SU-DHL-6 (cell line): ENCODE results near the gene STUB1.
A peak's percentile ranks its signal among the peaks of the same experiment; 100 is the strongest.

Experiments
- H2AFZ ChIP-seq: fragments of 200-600 bp; sonication (generic); 2 replicates; pipeline ENCODE4 v1.6.1; 2014; ENCODE audit warnings: low read depth, mild to moderate bottlenecking, moderate library complexity, mixed read lengths, antibody characterized with exemption, low read length; ENCODE audit not compliant: severe bottlenecking
- H3F3A ChIP-seq: fragments of 200-600 bp; shearing (Covaris generic); 2 replicates; pipeline ENCODE4 v1.6.0; 2016; ENCODE audit warnings: antibody characterized with exemption, mild to moderate bottlenecking; ENCODE audit not compliant: insufficient read depth
- H3K27ac ChIP-seq: fragments of 200-600 bp; sonication (generic); 2 replicates; pipeline ENCODE4 v1.5.1; 2016; ENCODE audit warnings: low read depth, mild to moderate bottlenecking, low read length, moderate library complexity, mixed read lengths
- H3K27me3 ChIP-seq: fragments of 200-600 bp; sonication (generic), shearing (Covaris generic); 2 replicates; pipeline ENCODE4 v1.6.0; 2014; ENCODE audit warnings: mild to moderate bottlenecking, low read length
- H3K36me3 ChIP-seq: fragments of 200-600 bp; sonication (generic); 2 replicates; pipeline ENCODE4 v1.6.1; 2014; ENCODE audit warnings: mild to moderate bottlenecking, low read length, mixed read lengths
- H3K4me2 ChIP-seq: fragments of 300-600, 200-600 bp; shearing (Covaris generic), sonication (generic); 2 replicates; pipeline ENCODE4 v1.6.0; 2014; ENCODE audit warnings: low read length, low read depth, mild to moderate bottlenecking; ENCODE audit not compliant: poor library complexity, severe bottlenecking
- H3K4me3 ChIP-seq: fragments of 200-600 bp; sonication (generic); 2 replicates; pipeline ENCODE4 v1.5.1; 2014; ENCODE audit warnings: antibody characterized with exemption, low read length, mild to moderate bottlenecking, mixed read lengths; ENCODE audit not compliant: insufficient read depth, poor library complexity, severe bottlenecking
- H3K79me2 ChIP-seq: fragments of 200-600 bp; sonication (generic); 2 replicates; pipeline ENCODE4 v1.6.1; 2014; ENCODE audit warnings: mild to moderate bottlenecking, low read length, moderate library complexity; ENCODE audit not compliant: insufficient read depth
- H3K9ac ChIP-seq: fragments of 200-600 bp; sonication (generic); 2 replicates; pipeline ENCODE4 v1.7.0; 2014; ENCODE audit warnings: mild to moderate bottlenecking, low read length
- H3K9me2 ChIP-seq: fragments of 200-600 bp; sonication (generic); replicated peaks from 2 replicates; pipeline ENCODE4 v1.6.1; 2014; ENCODE audit warnings: low read length; ENCODE audit not compliant: insufficient read depth
- H3K9me3 ChIP-seq: fragments of 200-600 bp; sonication (generic); 2 replicates; pipeline ENCODE4 v1.6.1; 2014; ENCODE audit warnings: low read length, mixed read lengths; ENCODE audit not compliant: insufficient read depth
- H4K20me1 ChIP-seq: fragments of 200-600 bp; sonication (generic); 2 replicates; pipeline ENCODE4 v1.6.1; 2014; ENCODE audit warnings: low read depth, mild to moderate bottlenecking, antibody characterized with exemption, low read length, moderate library complexity, mixed read lengths
- EZH2phosphoT487 ChIP-seq: fragments of 200-600 bp; sonication (generic), shearing (Covaris generic); conservative IDR thresholded peaks from 2 replicates; pipeline ENCODE4 v1.6.1; 2018; ENCODE audit warnings: mild to moderate bottlenecking, antibody characterized with exemption, low read length, moderate library complexity, mixed read lengths
- TF ChIP-seq, protein P1 (sequence below): fragments of 200-600 bp; sonication (generic); IDR thresholded peaks from one replicate; pipeline ENCODE4 v1.5.1; 2017; ENCODE audit warnings: antibody characterized with exemption, mild to moderate bottlenecking, low read length, moderate library complexity; ENCODE audit not compliant: insufficient read depth, poor library complexity, severe bottlenecking

Gene STUB1

DNA sequence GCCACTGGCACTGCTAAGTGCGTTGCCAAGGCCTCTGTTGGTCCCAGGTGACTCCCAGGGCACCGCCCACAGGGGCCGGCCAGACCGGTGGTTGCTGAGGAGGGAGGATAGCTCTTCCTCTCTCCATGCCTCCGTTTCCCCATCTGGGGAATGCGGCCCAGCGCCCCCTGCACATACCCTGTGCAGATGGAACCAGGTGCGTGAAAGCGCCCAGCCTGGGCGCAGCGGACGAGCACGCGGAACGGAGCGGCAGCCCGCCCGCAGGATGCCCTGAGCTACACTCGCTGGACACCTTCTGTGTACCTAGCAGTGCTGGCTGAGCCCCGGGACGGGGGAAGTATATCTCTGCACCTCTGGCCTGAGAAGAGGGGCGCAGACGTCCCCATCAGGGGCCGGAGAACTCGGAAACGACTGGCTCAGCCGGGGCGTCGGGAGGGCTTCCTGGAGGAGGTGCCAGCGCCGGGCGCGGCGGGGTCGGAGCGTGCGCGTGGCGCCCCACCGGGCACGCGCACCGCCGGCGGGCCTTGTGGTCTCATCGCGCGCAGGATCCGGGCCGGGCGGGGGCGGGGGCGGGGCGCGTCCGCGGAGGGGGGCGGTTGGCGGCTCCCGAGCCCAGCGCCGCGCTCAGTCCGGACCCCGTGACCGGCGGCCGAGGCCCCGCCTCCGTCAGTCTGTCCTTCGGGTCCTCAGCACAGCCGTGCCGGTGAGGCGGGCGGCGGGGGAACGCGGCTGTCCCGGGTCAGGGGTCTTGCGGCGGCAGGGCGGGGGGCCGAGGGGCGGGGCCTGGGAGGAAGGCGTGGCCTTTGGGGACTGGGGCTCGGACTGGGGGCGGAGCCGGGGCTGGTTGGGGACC, 46.5 kb downstream of the STUB1 start, which contains the start of the genes CCDC78 and HAGHL:
Gene CCDC78 (minus strand): TSS at position 6 of the 853 bp plus-strand sequence. CDS start 76 bp downstream, outside the sequence.
Gene HAGHL (plus strand): TSS at position 669 of the 853 bp plus-strand sequence. CDS start 404 bp downstream, outside the sequence.
- Histone ChIP-seq H3K27me3 (no peaks in the 10 kb centered on the region), H3K4me3 (peak within 1 kb of the TSS; percentile 86), H3K79me2 (no peaks in the 10 kb centered on the region), H2AFZ (no peak within 1 kb of the TSS), H3K36me3 (no peaks in the 10 kb centered on the region), H3K27ac (peak within 1 kb of the TSS; percentile 75), H4K20me1 (no peaks in the 10 kb centered on the region; the same call in 1 of the 2 replicates), H3F3A (peaks cover 20% of the 10 kb centered on the region), H3K9me2 (no peaks in the 10 kb centered on the region), H3K9ac (peak within 1 kb of the TSS; percentile 84), H3K9me3 (no peaks in the 10 kb centered on the region), H3K4me2 (peak within 1 kb of the TSS; percentile 85)
- TF ChIP-seq, protein P1, sequence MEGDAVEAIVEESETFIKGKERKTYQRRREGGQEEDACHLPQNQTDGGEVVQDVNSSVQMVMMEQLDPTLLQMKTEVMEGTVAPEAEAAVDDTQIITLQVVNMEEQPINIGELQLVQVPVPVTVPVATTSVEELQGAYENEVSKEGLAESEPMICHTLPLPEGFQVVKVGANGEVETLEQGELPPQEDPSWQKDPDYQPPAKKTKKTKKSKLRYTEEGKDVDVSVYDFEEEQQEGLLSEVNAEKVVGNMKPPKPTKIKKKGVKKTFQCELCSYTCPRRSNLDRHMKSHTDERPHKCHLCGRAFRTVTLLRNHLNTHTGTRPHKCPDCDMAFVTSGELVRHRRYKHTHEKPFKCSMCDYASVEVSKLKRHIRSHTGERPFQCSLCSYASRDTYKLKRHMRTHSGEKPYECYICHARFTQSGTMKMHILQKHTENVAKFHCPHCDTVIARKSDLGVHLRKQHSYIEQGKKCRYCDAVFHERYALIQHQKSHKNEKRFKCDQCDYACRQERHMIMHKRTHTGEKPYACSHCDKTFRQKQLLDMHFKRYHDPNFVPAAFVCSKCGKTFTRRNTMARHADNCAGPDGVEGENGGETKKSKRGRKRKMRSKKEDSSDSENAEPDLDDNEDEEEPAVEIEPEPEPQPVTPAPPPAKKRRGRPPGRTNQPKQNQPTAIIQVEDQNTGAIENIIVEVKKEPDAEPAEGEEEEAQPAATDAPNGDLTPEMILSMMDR = no peak
- no peak for TF ChIP-seq EZH2phosphoT487

DNA sequence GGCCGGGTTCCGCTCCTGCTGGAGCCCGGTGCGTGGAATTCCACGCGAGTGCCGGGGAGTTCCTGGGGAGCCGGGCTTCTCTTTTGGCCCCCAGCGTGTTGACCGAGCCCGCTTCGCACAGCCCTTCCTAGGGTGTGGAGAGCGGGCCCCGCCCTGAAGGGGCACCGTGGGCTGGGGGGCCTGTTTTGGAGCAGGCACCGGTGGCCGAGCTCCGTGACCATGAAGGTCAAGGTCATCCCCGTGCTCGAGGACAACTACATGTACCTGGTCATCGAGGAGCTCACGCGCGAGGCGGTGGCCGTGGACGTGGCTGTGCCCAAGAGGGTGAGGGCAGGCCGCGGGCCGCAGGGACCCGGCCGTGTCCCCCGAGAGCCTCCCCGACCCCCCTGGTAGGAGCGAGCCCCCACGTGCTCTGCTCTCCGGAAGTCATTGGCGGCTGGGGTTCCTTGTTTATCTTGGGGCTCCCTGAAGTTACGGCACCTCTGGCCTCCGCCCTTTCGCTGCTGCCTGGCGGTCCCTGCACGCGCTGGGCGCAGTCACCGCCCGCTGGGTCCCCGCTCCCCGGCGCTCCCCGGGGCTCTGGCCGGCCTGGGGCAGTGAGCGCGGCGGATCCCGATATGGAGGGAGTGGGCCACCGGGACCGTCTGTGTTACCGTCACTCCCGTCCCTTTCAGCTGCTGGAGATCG, 47.2 kb downstream of the STUB1 start:
- H3K36me3 ChIP-seq = no peaks in the 10 kb centered on the region
- no peaks in the 10 kb centered on the region for H4K20me1 ChIP-seq
- H3K9me2 ChIP-seq = no peaks in the 10 kb centered on the region
- H2AFZ ChIP-seq = no peak overlapping the region
- no peaks in the 10 kb centered on the region for H3K27me3 ChIP-seq
- H3K27ac ChIP-seq = peak overlapping the region; percentile 75
- H3K9me3 ChIP-seq = no peaks in the 10 kb centered on the region
- H3F3A ChIP-seq = peaks cover 20% of the 10 kb centered on the region
- peak overlapping the region; percentile 85 for H3K4me2 ChIP-seq
- no peak for TF ChIP-seq EZH2phosphoT487
- TF ChIP-seq, protein P1 = no peak
- H3K9ac ChIP-seq = peak overlapping the region; percentile 84
- peak overlapping the region; percentile 86 for H3K4me3 ChIP-seq
- H3K79me2 ChIP-seq = no peaks in the 10 kb centered on the region

DNA sequence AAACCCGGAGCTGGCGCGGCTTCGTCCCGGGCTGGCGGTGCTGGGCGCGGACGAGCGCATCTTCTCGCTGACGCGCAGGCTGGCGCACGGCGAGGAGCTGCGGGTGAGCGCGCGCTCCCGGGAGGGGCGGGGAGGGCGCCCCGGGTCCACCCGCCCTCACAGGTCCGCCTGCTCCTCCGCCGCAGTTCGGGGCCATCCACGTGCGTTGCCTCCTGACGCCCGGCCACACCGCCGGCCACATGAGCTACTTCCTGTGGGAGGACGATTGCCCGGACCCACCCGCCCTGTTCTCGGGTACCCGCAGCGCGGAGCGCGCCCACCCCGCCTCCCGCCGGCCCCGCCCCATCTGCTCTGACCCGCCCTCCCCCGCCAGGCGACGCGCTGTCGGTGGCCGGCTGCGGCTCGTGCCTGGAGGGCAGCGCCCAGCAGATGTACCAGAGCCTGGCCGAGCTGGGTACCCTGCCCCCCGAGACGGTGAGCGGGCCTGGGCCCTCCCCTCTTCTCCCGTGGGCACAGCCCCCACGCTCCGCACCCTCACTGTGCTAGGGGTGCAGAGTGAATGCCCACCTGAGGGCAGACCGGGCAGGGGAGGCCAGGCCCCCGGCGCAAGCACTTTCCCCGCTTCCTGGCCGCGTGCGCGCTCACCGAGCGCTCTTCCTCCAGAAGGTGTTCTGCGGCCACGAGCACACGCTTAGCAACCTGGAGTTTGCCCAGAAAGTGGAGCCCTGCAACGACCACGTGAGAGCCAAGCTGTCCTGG, 48.1 kb downstream of the STUB1 start:
- peak overlapping the region; percentile 75 for H3K27ac ChIP-seq

More for the DNA sequence above, 48.1 kb downstream of the STUB1 start:
- Histone ChIP-seq H3K4me2 (peak overlapping the region; percentile 85), H4K20me1 (no peaks in the 10 kb centered on the region), H3K9me2 (no peaks in the 10 kb centered on the region), H3K9ac (peak overlapping the region; percentile 84), H3F3A (peaks cover 20% of the 10 kb centered on the region), H2AFZ (peak overlapping the region; percentile 56), H3K79me2 (no peaks in the 10 kb centered on the region), H3K27me3 (no peaks in the 10 kb centered on the region), H3K36me3 (no peaks in the 10 kb centered on the region), H3K9me3 (no peaks in the 10 kb centered on the region), H3K4me3 (peak overlapping the region; percentile 86)
- TF ChIP-seq EZH2phosphoT487 = no peak
